Smooth muscle cell (in vitro differentiated cells): ENCODE results near the gene USP22. TPM values are rescaled to one million over a fixed set of nuclear protein-coding genes. Genes with fewer than 3 reads are reported as not detected.

Source experiments
- DNase-seq: peaks from one replicate; lab custom pipeline; 2025; ENCODE audit not compliant: unreplicated experiment; lab: John Stamatoyannopoulos, UW
- H2AFZ ChIP-seq: fragments of 200-600 bp; sonication (generic); 2 replicates; pipeline ENCODE4 v1.6.0; 2016; ENCODE audit warnings: antibody characterized with exemption, low read depth, mild to moderate bottlenecking
- H3F3A ChIP-seq: fragments of 200-600 bp; sonication (generic); 2 replicates; pipeline ENCODE4 v1.6.0; 2017; ENCODE audit warnings: antibody characterized with exemption, low read depth
- H3K27ac ChIP-seq: fragments of 200-600 bp; sonication (generic); 2 replicates; pipeline ENCODE4 v1.5.1; 2016; ENCODE audit warnings: low read depth, mild to moderate bottlenecking
- H3K27me3 ChIP-seq: fragments of 200-600 bp; sonication (generic); 2 replicates; pipeline ENCODE4 v1.6.1; 2016; ENCODE audit warnings: low read depth, mild to moderate bottlenecking
- H3K36me3 ChIP-seq: fragments of 200-600 bp; sonication (generic); 2 replicates; pipeline ENCODE4 v1.5.1; 2016; ENCODE audit warnings: low read depth
- H3K4me1 ChIP-seq: fragments of 200-600 bp; sonication (generic); 2 replicates; pipeline ENCODE4 v1.5.1; 2016; ENCODE audit warnings: low read depth
- H3K4me2 ChIP-seq: fragments of 200-600 bp; sonication (generic); 2 replicates; pipeline ENCODE4 v1.6.0; 2016; ENCODE audit warnings: mild to moderate bottlenecking
- H3K4me3 ChIP-seq: fragments of 200-600 bp; sonication (generic); 2 replicates; pipeline ENCODE4 v1.5.1; 2016; ENCODE audit warnings: mild to moderate bottlenecking
- H3K79me2 ChIP-seq: fragments of 200-600 bp; sonication (generic); 2 replicates; pipeline ENCODE4 v1.6.0; 2016; ENCODE audit warnings: low read depth, mild to moderate bottlenecking
- H3K9ac ChIP-seq: fragments of 200-600 bp; sonication (generic); 2 replicates; pipeline ENCODE4 v1.6.0; 2016; ENCODE audit warnings: low read depth
- H3K9me3 ChIP-seq: fragments of 200-600 bp; sonication (generic); replicated peaks from 2 replicates; pipeline ENCODE4 v1.5.1; 2016; ENCODE audit warnings: low read depth
- H4K20me1 ChIP-seq: fragments of 200-600 bp; sonication (generic); 2 replicates; pipeline ENCODE4 v1.6.0; 2016; ENCODE audit warnings: low read depth
- WGBS: methylation state at CpG from one replicate; pipeline ENCODE4 v1.1.7; 2016; ENCODE audit warnings: low lambda C conversion rate; 5-methylcytosine and 5-hydroxymethylcytosine counted together
- polyA plus RNA-seq: library from polyadenylated mRNA; unstranded; fragments of >200 nt; fragmentation: Nextera tagmentation; extraction: Ambion mirVana; gene quantifications from 2 replicates; pipeline ENCODE4 v1.2.1, GENCODE V29; 2016
- total RNA-seq: library from RNA; depleted of rRNA; stranded (reverse); fragments of >200 nt; gene quantifications from 2 replicates; pipeline ENCODE4 v1.2.3, GENCODE V29; 2014
- TF ChIP-seq, protein P1 (sequence below): fragments of 200-600 bp; sonication (generic); IDR thresholded peaks from 2 replicates; pipeline ENCODE4 v1.5.1; 2017; ENCODE audit warnings: borderline replicate concordance, mild to moderate bottlenecking, antibody characterized with exemption; ENCODE audit not compliant: insufficient read depth, poor library complexity, severe bottlenecking

Gene USP22
- total and polyA plus RNA-seq, 2 experiments from 2014 or later, result 79.3 to 151 TPM

DNA sequence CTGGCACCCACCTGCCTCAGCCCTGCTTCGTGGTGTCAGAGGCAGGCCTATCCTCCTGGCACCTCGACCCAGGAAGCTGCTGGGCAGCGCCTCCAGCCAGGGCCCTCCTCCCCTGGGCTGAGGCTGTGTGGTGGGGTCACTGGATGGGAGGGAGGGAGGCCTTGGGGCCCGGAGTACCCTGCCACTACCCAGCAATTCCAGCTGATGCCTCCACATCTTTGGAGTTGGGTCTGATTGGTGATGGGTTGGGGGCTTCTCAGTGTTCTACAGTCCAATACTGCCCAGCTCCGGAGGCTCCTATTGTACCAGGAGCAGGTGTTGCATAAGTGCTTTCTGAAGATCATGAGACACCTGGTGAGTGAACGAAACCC, 48.0 kb downstream of the USP22 start:
- Histone ChIP-seq H3K79me2 (peaks cover under 1% of the 10 kb centered on the region), H3F3A (no peaks in the 10 kb centered on the region), H3K4me2 (no peak overlapping the region), H2AFZ (no peak overlapping the region), H3K4me1 (no peaks in the 10 kb centered on the region), H3K4me3 (no peak overlapping the region), H3K36me3 (no peaks in the 10 kb centered on the region), H4K20me1 (peaks cover 21% of the 10 kb centered on the region), H3K27me3 (no peaks in the 10 kb centered on the region), H3K27ac (no peak overlapping the region), H3K9me3 (no peaks in the 10 kb centered on the region), H3K9ac (no peak overlapping the region)
- DNase-seq, result no peak
- 97% methylated on average over 6 of the region's 6 CpGs for WGBS
- TF ChIP-seq, protein P1, sequence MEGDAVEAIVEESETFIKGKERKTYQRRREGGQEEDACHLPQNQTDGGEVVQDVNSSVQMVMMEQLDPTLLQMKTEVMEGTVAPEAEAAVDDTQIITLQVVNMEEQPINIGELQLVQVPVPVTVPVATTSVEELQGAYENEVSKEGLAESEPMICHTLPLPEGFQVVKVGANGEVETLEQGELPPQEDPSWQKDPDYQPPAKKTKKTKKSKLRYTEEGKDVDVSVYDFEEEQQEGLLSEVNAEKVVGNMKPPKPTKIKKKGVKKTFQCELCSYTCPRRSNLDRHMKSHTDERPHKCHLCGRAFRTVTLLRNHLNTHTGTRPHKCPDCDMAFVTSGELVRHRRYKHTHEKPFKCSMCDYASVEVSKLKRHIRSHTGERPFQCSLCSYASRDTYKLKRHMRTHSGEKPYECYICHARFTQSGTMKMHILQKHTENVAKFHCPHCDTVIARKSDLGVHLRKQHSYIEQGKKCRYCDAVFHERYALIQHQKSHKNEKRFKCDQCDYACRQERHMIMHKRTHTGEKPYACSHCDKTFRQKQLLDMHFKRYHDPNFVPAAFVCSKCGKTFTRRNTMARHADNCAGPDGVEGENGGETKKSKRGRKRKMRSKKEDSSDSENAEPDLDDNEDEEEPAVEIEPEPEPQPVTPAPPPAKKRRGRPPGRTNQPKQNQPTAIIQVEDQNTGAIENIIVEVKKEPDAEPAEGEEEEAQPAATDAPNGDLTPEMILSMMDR, result no peak

DNA sequence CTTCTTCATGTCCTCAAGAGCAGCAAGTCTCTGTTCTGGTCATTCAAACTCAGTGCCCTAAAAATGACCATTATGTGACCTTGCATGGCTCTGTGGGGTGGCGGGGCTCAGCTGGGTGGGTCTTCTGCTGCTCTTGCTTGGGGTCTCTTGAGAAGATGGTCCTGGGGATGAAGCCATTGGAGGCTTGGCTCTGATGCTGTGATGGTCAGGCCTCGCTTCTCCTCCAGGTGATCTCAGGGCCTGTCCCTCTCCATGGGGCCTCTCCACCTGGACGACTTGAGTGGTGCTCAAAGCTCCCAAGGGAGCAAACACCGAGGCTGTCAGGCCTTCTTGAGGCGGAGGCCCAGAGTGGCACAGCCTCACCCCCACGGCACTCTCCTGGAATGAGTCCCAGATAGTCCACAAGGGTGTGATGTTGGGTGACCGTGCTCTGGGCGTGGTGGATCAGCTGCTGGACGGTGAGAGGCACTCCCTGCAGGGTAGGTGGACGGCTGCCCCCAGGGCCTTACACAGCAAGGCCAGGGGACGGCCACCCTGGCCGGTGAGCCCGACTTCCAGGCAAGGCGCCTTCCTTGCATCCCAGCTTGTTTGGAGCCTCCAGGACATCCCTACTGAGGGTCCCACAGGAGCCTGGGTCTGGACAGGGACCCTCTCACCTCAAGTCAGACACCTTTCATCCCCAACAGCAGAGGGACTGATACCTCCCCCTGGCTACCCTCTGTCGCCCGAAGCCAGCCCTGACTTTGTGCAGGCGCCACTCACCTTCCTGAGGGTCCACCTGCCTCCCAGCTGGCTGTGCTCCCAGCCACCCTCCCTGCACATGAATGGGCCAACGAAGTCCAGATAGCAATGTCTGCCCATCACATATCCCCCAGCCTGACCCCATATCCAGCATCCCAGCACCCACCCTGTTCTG, 48.7 kb downstream of the USP22 start:
- H3K27me3 ChIP-seq, result no peaks in the 10 kb centered on the region
- H3K27ac ChIP-seq, result no peak overlapping the region
- no peaks in the 10 kb centered on the region for H3F3A ChIP-seq
- no peak overlapping the region for H3K4me2 ChIP-seq
- H4K20me1 ChIP-seq, result peaks cover 14% of the 10 kb centered on the region
- no peaks in the 10 kb centered on the region for H3K79me2 ChIP-seq
- no peak overlapping the region for H3K4me3 ChIP-seq
- WGBS, result 97% methylated on average over 18 of the region's 18 CpGs
- no peaks in the 10 kb centered on the region for H3K36me3 ChIP-seq
- no peaks in the 10 kb centered on the region for H3K4me1 ChIP-seq
- H3K9me3 ChIP-seq, result no peaks in the 10 kb centered on the region
- DNase-seq, result no peak
- no peak overlapping the region for H3K9ac ChIP-seq
- TF ChIP-seq, protein P1, result no peak
- no peak overlapping the region for H2AFZ ChIP-seq

DNA sequence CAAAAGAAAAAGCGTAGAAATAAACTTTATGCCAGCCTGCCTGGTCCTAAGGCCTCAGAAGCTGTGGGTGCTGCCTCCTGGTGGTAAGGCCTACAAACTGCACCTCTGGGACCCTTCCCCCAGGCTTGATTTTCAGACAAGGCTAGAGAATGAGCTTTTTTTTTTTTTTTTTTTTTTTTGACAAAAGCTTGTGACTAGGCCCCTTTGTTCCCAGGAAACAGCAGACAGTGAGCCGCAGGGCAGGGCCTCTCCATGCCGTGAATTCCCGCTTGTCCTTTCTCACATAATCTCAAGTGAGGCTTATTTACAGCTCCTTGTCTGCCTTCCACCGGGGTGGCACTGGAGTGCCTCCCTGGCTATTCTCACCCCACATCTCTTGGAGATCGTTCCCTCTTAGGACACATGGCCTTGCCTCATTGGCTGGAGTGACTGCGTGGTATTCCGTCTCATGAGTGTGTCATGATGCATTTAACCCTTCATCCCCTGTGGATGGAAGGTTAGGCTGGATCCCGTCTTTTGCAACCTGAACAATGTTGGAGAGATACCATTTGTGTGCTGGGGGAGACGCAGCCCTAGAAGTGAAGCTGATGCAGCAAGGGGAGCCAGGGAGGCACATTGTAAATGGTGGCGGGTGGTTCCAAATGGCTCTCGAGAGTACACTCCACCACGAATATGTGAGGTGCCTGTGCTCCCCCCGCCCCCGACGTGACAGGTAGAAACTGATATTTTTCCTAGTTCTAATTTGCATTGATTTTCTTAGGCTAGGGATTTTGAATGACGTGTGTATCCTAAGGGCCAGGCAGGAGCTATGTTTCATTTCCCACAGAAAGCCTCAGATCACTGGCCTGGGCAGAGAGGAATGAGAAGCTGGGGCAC, 49.6 kb downstream of the USP22 start:
- DNase-seq, result peak; percentile 34

More for the DNA sequence above, 49.6 kb downstream of the USP22 start:
- no peaks in the 10 kb centered on the region for H3K4me1 ChIP-seq
- no peaks in the 10 kb centered on the region for H3K36me3 ChIP-seq
- peak overlapping the region; percentile 76 for H3K4me2 ChIP-seq
- H3F3A ChIP-seq, result no peaks in the 10 kb centered on the region
- peak overlapping the region; percentile 17 for H3K4me3 ChIP-seq
- H2AFZ ChIP-seq, result no peak overlapping the region
- peak overlapping the region; percentile 44 for H3K27ac ChIP-seq
- 55% methylated on average over 17 of the region's 17 CpGs for WGBS
- no peaks in the 10 kb centered on the region for H3K9me3 ChIP-seq
- peaks cover 6% of the 10 kb centered on the region for H4K20me1 ChIP-seq
- no peak overlapping the region for H3K9ac ChIP-seq
- no peaks in the 10 kb centered on the region for H3K27me3 ChIP-seq
- TF ChIP-seq, protein P1, result peak; percentile 85
- H3K79me2 ChIP-seq, result no peaks in the 10 kb centered on the region
